ENCODE results near the gene ETFBKMT.
"Not testable (repeated sequence)": the region's sequence is repeated elsewhere in the genome, so short reads cannot be mapped to it uniquely, and the experiment has no call there.

The ETFBKMT gene

DNA sequence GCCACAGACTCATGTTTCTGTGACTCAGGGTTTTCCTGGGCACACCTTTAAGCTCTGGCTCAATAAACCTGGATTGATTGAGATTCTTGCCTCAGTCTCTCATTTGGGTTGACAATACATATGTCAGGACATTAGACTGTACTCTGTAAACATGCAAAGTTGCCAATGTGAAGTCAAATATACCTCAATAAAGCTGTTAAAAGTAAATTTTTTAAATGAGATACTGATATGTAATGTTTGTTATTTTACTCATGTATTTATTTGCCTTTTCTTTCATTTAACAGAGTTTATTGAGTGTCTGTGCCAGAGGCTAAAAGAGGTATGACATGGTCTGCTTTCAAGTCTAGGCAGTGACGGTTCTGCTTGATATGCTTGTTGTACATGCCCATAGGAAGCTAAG lies 3.7 kb upstream of the ETFBKMT start:
- DNase-seq (ENCODE audit: low read depth): no peak

DNA sequence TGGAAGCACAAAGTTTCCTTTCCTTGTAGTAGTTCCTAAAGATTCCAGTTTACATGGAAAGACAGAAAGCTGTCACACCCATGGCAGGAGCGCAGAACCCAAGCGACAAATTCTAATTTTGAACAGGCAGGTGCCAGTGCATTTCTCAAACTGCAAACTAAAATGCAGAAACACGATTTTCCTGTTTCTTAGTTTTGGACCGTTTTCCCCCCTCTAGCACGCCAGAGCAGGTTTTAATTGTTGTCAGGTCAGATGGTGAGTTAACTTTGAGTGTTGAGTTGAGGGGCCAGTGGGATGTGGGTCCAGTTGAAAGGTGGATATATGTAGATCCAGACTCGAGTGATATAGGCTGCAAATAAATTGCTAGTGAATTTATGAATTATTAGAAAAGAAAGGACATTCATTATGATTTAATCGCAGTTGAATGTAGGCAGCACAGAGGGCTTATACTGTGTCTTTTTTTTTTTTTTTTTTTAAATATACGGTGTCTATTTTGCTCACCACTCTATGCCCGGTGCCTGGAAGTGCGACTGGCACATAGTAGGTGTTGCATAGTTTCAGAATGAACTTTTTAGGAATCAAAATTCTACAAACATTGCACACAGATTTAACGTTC lies 909 bp upstream of the ETFBKMT start:
- no peak for DNase-seq (ENCODE audit: low read depth)

GRCh38 chr12:31662176-31662849 lies 2.8 kb downstream of the ETFBKMT start:
- no peak for DNase-seq (ENCODE audit: low read depth)

DNA sequence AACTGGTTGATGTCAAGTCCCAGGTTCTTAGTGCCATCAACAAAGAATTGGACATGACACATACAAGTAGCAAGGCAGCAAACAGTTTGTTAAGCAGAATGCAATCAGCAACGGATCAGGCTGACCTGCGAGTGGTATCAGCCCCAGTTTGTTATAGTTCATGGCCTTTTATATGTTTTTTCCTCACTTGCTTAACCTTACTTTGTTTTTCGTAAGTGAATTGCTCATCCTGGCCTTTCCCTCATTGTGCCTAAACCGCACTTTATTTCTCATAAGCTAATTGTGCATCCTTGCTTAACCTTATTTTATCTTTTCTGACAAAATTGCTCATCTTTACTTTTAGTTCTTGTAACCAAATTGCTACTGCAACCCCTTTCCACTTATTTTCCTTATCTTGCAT lies 4.1 kb downstream of the ETFBKMT start:
- no peak for DNase-seq (ENCODE audit: low read depth)

- DNase-seq (ENCODE audit: low read depth): no peak
Measured at GRCh38 chr12:31664038-31664437, 4.5 kb downstream of the ETFBKMT start.

GRCh38 chr12:31669020-31669419 lies 9.5 kb downstream of the ETFBKMT start:
- no peak for DNase-seq (ENCODE audit: low read depth)

DNA sequence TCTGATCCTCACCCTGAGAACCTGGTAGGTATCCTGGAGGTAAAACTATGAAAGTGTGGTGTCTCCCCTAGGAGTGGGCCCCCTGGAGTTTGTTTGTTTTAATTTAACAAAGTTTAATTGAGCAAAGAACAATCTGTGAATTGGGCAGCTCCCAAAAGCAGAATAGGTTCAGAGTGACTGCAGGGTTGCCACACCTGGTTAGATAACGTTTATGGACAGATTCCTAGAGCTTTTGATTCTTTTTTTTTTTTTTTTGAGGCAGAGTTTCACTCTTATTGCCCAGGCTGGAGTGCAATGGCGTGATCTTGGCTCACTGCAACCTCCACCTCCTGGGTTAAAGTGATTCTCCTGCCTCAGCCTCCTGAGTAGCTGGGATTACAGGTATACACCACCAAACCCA lies 10.1 kb downstream of the ETFBKMT start:
- not testable (repeated sequence) for DNase-seq (ENCODE audit: low read depth)

DNA sequence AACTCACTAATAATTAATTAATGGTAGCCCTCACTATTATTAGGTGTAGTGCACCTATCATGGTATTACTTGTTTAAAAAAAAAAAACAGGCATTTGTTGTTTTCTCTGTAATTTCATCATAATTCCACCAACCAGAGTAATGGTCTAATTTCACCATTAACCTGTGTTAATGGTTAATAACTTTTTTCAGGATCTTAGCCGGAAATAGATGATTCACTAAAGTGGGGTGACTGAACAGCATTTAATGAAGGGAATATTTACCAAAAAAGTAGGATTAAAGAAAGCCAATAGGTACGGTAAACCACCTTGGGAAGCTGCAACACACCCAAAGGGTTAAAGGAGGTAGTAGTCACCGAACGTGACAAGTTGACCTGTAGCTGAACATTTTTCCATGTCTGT lies 13.0 kb downstream of the ETFBKMT start:
- DNase-seq (ENCODE audit: low read depth): no peak

DNA sequence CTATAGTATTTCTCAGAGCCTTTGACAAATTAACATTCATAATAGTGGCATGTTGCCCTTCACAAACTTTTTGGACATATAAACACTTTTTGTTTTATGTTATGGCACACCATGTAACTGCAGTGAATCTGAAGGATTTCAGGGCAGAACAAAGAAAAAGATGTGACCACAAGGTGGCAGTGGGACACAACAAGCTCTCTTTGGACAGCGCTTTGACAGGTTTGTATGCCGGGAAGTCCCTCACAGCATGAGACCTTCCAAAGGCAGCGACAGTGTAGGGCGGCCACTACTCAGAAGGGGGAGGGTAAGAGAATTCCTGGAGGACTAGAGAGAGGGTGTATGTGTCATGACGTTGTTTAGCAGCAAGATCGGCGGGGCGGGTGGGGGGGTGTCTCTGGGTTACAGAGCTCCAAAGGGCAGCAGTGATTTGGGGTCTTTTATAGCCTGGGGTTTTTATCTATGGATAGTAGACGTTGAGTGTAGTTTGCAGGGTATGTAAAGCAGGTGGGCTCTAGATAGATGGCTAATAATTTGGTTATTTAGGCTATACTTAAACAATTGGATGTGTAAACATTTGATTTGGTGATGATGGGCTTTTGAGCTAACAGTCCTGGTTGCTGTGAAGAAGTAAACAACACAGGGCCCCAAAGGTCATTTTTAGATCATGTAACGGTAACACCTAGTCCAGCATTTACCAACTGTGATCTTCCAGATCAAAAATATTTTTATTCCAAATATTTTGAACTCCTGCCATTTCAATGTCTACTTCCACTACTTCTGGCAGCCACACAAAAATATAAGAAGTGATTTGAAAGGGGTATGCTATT lies 22.9 kb downstream of the ETFBKMT start:
- DNase-seq (ENCODE audit: low read depth): peak; percentile 49

- DNase-seq (ENCODE audit: low read depth): no peak
Measured at GRCh38 chr12:31685801-31686200, 26.3 kb downstream of the ETFBKMT start.

- DNase-seq (ENCODE audit: low read depth): no peak
Measured at GRCh38 chr12:31687101-31687527, 27.6 kb downstream of the ETFBKMT start.

DNA sequence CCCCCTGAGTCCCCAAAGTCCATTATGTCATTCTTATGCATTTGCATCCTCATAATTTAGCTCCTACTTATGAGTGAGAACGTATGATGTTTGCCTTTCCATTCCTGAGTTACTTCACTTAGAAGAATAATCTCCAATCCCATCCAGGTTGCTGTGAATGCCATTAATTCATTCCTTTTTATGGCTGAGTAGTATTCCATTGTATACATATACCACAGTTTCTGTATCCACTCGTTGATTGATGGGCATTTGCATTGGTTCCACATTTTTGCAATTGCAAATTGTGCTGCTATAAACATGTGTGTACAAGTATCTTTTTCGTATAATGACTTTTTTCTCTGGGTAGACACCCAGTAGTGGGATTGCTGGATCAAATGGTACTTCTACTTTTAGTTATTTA lies 30.4 kb downstream of the ETFBKMT start:
- not testable (repeated sequence) for DNase-seq (ENCODE audit: low read depth)

- DNase-seq (ENCODE audit: low read depth): no peak
Measured at GRCh38 chr12:31702047-31702446, 42.6 kb downstream of the ETFBKMT start.

GRCh38 chr12:31705621-31706020 lies 46.1 kb downstream of the ETFBKMT start:
- no peak for DNase-seq (ENCODE audit: low read depth)

GRCh38 chr12:31708118-31708517 lies 48.6 kb downstream of the ETFBKMT start:
- not testable (repeated sequence) for DNase-seq (ENCODE audit: low read depth)

- no peak for DNase-seq (ENCODE audit: low read depth)
Measured at GRCh38 chr12:31710021-31710818, 50.7 kb downstream of the ETFBKMT start.

GRCh38 chr12:31712877-31713276 lies 53.4 kb downstream of the ETFBKMT start:
- DNase-seq (ENCODE audit: low read depth): no peak

GRCh38 chr12:31714406-31715271 lies 55.2 kb downstream of the ETFBKMT start:
- no peak for DNase-seq (ENCODE audit: low read depth)

- DNase-seq (ENCODE audit: low read depth): no peak
Measured at GRCh38 chr12:31715283-31715825, 55.9 kb downstream of the ETFBKMT start.

GRCh38 chr12:31716998-31717397 lies 57.5 kb downstream of the ETFBKMT start:
- not testable (repeated sequence) for DNase-seq (ENCODE audit: low read depth)

Measured in activated gamma-delta T cell treated with anti-CD3 and anti-CD28 coated beads, Interleukin-2, amount 50 U/mL, for 16 hours (primary cell).